ENCODE measurements around the gene INPP4A. TPM values are rescaled to one million over a fixed set of nuclear protein-coding genes. Genes with fewer than 3 reads are reported as not detected.

The INPP4A gene
- total RNA-seq, 4 donors from 2014 or later, result 30.7 to 58.9 (median 39.4) TPM

- Histone ChIP-seq H3K36me3 (peaks cover 10 to 38% (median 27%) of the 10 kb centered on the region in 4 donors), H3K27me3 (peaks cover 0 to 4% (median 0%) of the 10 kb centered on the region in 4 donors), H3K9me3 (no peaks in the 10 kb centered on the region), H3K4me1 (peaks cover 47 to 71% (median 60%) of the 10 kb centered on the region in 4 donors), H3K4me3 (peak overlapping the region; percentile 72 to 98 (median 94)), H3K27ac (replicated peaks in 1 of 4) (peak overlapping the region; percentile 96 to 98 (median 98))
- WGBS, result 12% methylated on average over 7 of the region's 7 CpGs
- intact Hi-C loops (cut with DNase I), result loop anchor here (10.0 kb wide), 1 partner anchor 163 kb away; the partner anchor contains the start of gene INPP4A
- no peak for DNase-seq (ENCODE audit: extremely low spot score)
- no peak for TF ChIP-seq POLR2AphosphoS5 (IDR thresholded peaks at IDR 0.05)
- no peak for TF ChIP-seq EP300 (IDR thresholded peaks at IDR 0.05)
- TF ChIP-seq CTCF (IDR thresholded peaks at IDR 0.05), result no peak
- TF ChIP-seq POLR2A (IDR thresholded peaks at IDR 0.05; ENCODE audit: low read depth), result no peak
Observed at GRCh38 chr2:98607741-98608115, 163.1 kb downstream of the INPP4A start.

- H3K27ac ChIP-seq (replicated peaks in 1 of 4), result peak within 1 kb of the TSS; percentile 96 to 98 (median 98)
- H3K4me3 ChIP-seq, result peak within 1 kb of the TSS; percentile 72 to 98 (median 94)
- WGBS, result 0% methylated on average over 32 of the region's 93 CpGs
- H3K4me1 ChIP-seq, result peaks cover 47 to 73% (median 61%) of the 10 kb centered on the region in 4 donors
- intact Hi-C loops (cut with DNase I), result loop anchor here (10.0 kb wide), 1 partner anchor 164 kb away; the partner anchor contains the start of gene INPP4A
- H3K9me3 ChIP-seq, result no peaks in the 10 kb centered on the region
- peak; percentile 97 for DNase-seq (ENCODE audit: extremely low spot score)
- peak; percentile 95 to 97 for TF ChIP-seq POLR2AphosphoS5 (IDR thresholded peaks at IDR 0.05)
- TF ChIP-seq POLR2A (IDR thresholded peaks at IDR 0.05; ENCODE audit: low read depth), result peak; percentile 84
- TF ChIP-seq CTCF (IDR thresholded peaks at IDR 0.05), result no peak
- H3K36me3 ChIP-seq, result peaks cover 13 to 38% (median 27%) of the 10 kb centered on the region in 4 donors
- H3K27me3 ChIP-seq, result peaks cover 0 to 4% (median 0%) of the 10 kb centered on the region in 4 donors
Observed at GRCh38 chr2:98608116-98608961, 163.7 kb downstream of the INPP4A start, which contains the start of the genes COA5 and UNC50. COA5 (minus strand) TSS chr2:98608512; CDS start chr2:98608405, 107 bp downstream. UNC50 (plus strand) TSS chr2:98608589; CDS start chr2:98609760, 1,171 bp downstream.

GRCh38 chr2:98608962-98609604 lies 164.4 kb downstream of the INPP4A start:
- Histone ChIP-seq H3K27me3 (peaks cover 0 to 4% (median 0%) of the 10 kb centered on the region in 4 donors), H3K4me3 (peak overlapping the region; percentile 72 to 98 (median 94)), H3K4me1 (peaks cover 47 to 73% (median 61%) of the 10 kb centered on the region in 4 donors), H3K36me3 (peaks cover 13 to 39% (median 32%) of the 10 kb centered on the region in 4 donors), H3K27ac (replicated peaks in 1 of 4) (peak overlapping the region; percentile 96 to 98 (median 98)), H3K9me3 (no peaks in the 10 kb centered on the region)
- no peak for TF ChIP-seq POLR2AphosphoS5 (IDR thresholded peaks at IDR 0.05)
- no peak for TF ChIP-seq CTCF (IDR thresholded peaks at IDR 0.05)
- TF ChIP-seq POLR2A (IDR thresholded peaks at IDR 0.05; ENCODE audit: low read depth), result no peak
- no peak for TF ChIP-seq EP300 (IDR thresholded peaks at IDR 0.05)
- DNase-seq (ENCODE audit: extremely low spot score), result no peak
- intact Hi-C loops (cut with DNase I), result loop anchor here (10.0 kb wide), 1 partner anchor 164 kb away; the partner anchor contains the start of gene INPP4A
- 5% methylated on average over 9 of the region's 29 CpGs for WGBS

- no peak overlapping the region for H3K27ac ChIP-seq (replicated peaks in 1 of 4)
- no peak for TF ChIP-seq POLR2A (IDR thresholded peaks at IDR 0.05; ENCODE audit: low read depth)
- no peak for TF ChIP-seq EP300 (IDR thresholded peaks at IDR 0.05)
- TF ChIP-seq CTCF (IDR thresholded peaks at IDR 0.05), result no peak
- no peak for TF ChIP-seq POLR2AphosphoS5 (IDR thresholded peaks at IDR 0.05)
- 94% methylated on average over 9 of the region's 9 CpGs for WGBS
- H3K4me3 ChIP-seq, result no peak overlapping the region
- H3K4me1 ChIP-seq, result peaks cover 25 to 40% (median 32%) of the 10 kb centered on the region in 4 donors
- no peaks in the 10 kb centered on the region for H3K9me3 ChIP-seq
- DNase-seq (ENCODE audit: extremely low spot score), result no peak
- intact Hi-C loops (cut with DNase I), result no loop called here
- no peaks in the 10 kb centered on the region for H3K27me3 ChIP-seq
- H3K36me3 ChIP-seq, result peaks cover 13 to 88% (median 71%) of the 10 kb centered on the region in 4 donors
Observed at GRCh38 chr2:98614024-98614739, 169.5 kb downstream of the INPP4A start.
